NCI-H1436 (cell line): Measurements from ENCODE around the gene FHIT.
"Not testable (repeated sequence)": the region's sequence is repeated elsewhere in the genome, so short reads cannot be mapped to it uniquely, and the experiment has no call there.

Experiments
- DNase-seq: peaks from one replicate; lab custom pipeline; 2025; lab: John Stamatoyannopoulos, UW

The FHIT gene

DNA sequence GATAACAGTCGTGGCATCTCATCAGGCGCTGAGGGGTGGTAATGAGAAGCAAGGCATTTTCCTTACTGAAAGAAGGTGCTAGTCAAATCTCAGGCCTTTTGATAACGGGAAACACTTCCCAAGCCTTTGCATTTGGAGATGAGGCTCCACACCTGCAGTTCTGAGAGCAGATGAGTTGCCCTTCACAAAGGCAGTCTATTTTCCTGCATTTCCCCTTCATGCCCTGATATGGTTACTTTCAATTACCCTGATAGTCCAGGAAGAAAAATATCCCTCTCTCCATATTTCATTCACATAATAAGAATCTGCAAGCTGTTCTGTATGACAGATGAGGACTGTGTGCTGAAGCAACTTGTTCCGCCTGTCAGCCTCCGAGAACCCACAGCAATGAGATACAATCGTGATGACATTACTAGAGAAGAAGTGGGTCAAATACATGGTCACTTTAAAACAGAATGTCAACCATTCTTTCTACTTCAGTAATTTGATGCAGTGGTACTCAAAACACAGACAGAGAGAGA, 25.0 kb downstream of the FHIT start:
- no peak for DNase-seq

DNA sequence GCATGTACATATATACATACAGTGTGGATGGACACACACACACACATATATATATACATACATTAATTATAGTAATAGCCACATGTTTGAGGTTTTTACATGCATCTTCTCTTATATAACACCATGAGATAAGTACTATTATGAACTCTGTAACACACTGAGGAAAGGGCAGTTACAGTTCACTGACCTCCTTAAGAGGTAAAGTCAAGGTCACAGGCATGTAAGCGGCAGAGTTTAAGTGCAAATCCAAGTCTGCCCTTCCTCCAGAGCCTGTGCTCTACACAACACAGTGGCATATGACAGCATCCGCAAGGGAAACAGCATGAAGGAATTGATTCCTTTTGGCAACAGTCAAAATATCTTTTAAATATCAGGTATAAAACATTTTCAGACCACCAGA, 26.4 kb downstream of the FHIT start:
- DNase-seq, result no peak

DNA sequence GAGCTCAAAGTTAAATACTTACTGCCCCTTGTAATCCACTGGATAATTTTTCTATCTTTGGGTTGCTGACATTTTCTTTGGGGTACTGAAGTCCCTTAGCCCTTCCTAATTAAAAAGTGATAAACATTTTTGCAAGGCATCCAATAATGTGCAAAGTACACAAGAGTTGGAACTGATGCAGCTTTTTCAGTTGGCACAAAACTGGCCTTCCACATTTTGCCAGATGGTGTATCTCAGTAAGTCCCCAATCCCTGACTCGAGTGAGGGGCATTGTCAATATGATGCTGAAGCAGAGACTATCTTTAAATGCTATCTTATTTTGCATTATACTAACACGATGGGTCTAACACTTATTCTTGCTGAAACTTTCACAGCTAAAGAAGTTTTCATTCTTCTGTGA, 27.8 kb downstream of the FHIT start:
- no peak for DNase-seq

DNA sequence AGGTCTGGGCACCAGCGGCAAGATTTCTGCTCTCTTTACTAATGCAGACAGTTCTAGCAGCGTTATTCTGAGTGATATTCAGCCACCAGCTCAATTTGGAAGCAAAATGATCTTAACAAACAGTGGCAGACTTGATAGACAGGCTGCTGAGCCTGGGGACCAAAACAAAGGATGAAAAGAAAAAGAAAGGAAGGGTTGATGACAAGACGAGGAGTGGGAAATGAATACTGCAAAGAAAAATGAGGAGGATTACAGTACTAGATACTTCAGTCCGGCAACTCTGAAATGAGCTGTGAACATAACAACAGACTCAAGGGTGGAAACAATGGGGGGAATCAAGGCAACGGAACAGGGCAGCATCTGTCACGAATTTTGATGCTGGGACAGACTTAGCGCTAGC, 28.8 kb downstream of the FHIT start:
- DNase-seq, result no peak

DNA sequence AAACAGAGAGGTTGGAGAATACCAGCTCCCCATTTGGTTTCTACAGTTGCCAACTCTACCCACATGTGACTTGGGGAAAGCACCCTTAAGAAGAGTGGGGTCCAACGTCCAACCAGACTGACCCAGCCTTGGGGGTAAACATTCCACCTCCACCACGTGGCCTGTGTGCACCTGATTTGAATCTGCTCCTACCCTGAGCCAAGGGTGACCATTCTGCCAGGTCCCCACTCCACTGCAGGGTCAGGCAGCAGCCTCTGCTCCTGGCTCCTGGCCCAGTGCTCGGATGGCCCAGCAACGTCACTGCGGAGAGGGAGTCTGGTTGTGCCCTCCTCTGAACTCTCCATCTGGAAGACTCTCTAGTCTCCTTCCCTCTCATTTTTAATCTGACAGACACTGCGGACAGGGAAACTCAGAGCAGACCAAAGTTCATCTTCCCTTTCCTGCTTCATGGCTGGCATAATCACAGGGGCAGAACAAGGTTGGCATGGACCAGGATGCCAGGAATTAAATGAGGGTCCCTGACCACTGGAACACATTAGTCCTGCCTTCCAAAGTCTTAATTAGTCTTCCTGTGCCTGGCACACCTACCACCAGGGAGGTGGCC, 29.4 kb downstream of the FHIT start:
- no peak for DNase-seq

DNA sequence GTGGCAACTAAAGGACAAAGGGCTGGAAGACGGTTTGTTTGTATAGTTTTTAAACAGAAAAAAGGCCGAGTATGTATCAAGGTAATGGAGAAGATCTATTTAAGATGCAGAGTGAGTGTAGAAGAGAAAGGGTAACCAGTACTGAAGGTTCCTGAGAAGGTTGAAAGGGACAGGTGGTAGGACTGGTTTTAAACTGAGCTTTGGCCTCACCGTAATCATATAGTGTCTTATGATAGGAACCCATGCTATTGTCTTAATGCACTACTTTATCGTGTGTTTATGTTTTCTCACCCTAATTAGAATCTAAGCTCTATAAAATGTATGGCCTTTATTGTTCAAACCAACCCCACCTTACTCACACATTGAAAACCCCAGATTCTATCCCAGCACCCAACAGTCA, 32.7 kb downstream of the FHIT start:
- DNase-seq, result no peak

GRCh38 chr3:61216171-61216570, 35.1 kb downstream of the FHIT start:
- not testable (repeated sequence) for DNase-seq

GRCh38 chr3:61202086-61202485, 49.2 kb downstream of the FHIT start:
- no peak for DNase-seq

GRCh38 chr3:61201071-61201470, 50.2 kb downstream of the FHIT start:
- DNase-seq, result no peak

DNA sequence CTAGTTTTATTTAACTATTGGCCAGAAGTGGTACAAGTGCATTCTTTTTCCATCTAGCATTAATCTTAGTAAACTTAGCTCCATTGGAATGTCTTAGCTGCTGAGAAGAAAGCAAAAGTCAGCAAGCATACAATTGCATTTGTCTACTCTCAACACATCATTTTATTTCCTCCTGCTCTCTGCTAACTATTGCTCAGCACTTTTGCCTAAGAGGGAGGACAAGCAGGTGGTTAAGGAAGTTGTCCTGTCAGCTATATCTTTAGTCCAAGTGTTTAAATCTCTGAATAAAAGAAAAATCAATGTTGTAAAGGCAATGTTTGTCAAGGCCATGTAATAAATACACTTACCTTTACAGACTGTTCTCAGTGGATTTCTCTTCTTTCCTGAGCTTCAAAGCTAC, 51.0 kb downstream of the FHIT start:
- DNase-seq, result no peak

DNA sequence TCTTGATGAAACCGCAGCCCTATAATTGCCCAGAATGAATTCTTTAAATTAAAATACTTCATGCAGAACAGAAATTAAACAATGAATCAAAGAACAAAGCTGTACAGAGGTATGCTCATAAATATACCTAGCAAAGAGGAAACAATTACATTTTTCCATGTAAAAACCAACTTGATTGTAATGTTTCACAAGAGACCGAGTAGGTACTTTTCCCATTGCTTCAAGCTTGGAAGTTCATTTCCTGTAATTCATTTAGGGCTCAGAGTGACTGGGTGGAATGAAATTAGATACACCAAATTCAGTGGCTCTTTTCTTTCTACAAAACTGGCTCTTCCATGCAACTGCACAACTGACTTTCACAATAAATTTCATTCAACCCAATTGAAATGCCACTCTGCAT, 51.4 kb downstream of the FHIT start:
- no peak for DNase-seq

GRCh38 chr3:61194892-61195538, 56.2 kb downstream of the FHIT start:
- DNase-seq, result no peak

DNA sequence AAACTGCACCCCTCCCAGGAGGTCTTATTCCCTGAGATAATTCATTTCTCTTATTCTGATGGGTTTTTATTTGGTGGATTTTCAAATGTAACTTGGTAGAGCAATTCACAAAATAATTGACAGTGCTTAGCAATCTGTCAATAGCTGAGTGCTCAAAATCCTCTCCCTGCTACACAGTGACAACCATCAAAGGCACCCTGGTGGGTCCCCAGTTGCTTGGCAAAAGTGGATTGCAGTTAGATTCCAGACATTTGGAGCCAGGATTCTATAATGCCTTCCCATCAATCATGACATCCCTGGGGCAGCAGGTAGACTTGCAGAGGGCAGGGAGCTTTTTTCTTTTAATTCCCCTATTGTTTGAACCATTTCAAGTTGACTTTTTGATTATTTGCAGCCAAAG, 59.0 kb downstream of the FHIT start:
- DNase-seq, result no peak

GRCh38 chr3:61190205-61190604, 61.0 kb downstream of the FHIT start:
- DNase-seq, result not testable (repeated sequence)

- no peak for DNase-seq
Measured at GRCh38 chr3:61186030-61186429, 65.2 kb downstream of the FHIT start.

DNA sequence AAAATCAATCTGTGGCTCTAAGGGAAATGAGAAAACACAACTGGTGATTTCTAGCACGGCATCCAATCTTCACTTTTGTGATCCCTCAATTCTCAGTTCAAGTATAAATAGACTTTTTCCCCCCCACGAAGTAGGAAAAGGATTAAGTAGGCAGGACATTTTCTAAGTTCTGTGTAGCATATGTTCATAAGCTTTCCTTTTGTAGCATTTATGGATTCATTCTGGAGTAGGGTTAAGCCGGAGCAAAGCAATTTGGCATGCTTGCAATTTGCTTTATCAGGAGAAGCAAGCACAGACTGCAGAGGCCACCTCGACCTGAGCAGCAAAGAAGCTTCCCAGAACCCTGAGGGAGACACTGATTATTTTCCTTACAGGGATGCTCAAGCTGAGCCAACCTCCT, 66.3 kb downstream of the FHIT start:
- DNase-seq, result no peak

- no peak for DNase-seq
Measured at GRCh38 chr3:61182662-61183061, 68.6 kb downstream of the FHIT start.

GRCh38 chr3:61181874-61182273, 69.4 kb downstream of the FHIT start:
- peak; percentile 1 for DNase-seq

GRCh38 chr3:61180206-61180605, 71.0 kb downstream of the FHIT start:
- no peak for DNase-seq

DNA sequence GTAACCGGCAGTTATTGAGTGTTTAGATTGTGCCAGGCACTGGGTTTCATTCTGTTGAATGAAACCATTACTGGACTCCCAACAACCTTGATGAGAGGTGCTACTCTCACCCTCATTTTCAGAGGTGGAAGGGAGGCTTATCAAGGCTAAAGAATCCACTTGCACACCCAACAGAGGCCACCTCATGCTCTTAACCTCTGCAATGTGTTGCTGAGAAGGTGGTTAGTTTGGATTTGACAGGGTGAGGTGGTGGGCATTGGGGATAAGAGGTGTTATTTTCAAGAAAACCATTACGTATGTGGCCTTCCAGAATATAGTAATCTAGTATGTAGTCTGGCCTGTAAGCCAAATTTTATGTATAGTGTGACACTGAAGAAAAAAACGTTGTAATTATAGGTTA, 73.1 kb downstream of the FHIT start:
- DNase-seq, result no peak

- no peak for DNase-seq
Measured at GRCh38 chr3:61177450-61177849, 73.8 kb downstream of the FHIT start.

DNA sequence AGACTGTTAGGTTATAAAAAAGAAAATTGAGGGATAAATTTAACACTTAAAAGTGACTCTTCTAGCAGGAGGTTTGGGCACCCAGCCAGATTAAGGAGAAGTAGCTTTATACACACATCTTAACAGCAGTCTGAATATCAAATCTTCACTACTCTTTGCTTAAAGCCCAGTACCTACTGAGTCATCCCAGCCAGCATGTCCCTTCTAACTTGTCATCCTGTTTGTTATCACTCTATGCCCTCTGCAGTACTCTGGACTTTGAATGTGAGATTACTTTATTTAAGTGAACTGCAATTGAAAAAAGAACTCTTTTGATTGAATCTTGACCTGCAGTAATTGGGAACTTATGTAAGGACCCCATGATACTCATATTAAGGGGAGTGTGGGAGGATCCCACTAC, 77.6 kb downstream of the FHIT start:
- DNase-seq, result no peak

DNA sequence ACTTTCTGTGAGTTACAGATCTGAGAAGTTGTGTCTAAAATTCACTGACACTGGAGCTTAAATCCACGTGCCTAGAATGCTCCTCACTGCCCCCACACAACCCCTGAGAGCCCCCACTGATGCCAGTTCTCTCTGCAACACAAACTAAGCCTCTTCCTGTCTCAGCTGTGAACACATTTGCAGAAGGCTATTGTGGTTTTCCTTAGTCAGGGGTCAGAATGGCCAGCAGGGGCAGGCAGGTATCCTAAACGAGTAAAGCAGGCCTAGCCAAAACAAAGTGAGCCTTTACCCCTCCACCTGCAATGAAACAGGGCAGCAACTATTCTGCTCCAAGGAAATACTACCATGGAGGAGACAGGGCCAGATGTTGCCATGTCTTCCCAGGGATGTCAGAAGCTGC, 78.6 kb downstream of the FHIT start:
- no peak for DNase-seq

DNA sequence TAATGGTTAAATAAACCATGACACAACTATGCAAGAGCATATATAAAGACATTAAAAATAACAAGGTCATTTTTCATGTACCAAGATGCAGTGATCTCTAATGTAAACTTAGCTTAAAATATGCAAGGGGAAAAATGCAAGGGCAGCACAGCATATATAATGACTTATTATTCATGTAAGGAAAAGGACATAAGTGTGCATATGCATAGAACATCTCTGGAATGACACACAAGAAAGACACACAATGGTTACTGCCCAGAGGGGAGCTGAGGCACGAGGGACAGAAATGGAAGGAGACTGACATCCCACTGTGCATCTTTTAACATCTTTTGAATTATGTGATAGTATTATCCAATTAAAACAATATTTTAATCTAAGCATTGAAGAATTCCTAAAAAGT, 79.0 kb downstream of the FHIT start:
- no peak for DNase-seq
